Measurements from ENCODE around the gene THADA.

DNA sequence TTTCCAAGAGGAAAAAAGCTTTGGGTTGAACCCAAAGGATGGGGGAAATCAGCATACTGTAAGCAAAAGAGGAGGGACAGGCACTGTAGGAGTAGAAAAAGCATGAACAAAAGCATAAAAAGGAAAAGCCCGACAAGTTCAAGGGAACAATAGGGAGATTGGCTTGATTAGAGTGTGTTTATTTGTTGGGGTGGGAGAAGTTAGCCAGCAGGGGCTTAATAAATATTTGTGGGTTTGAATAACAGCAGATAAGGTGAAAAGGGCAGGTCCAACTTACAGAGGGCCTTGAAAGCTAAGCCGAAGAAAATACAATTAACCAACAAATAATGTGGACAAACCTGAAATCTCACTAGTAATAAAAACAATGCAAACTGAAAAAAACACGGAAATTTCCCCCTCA lies 126.7 kb downstream of the THADA start:
- TF ChIP-seq POLR2AphosphoS5 (IDR thresholded peaks at IDR 0.05; ENCODE audit: insufficient read depth, low read depth, low read length) (no peak), MYC (IDR thresholded peaks at IDR 0.05; ENCODE audit: low read depth, low read length) (no peak)
- TF ChIP-seq, protein P1, sequence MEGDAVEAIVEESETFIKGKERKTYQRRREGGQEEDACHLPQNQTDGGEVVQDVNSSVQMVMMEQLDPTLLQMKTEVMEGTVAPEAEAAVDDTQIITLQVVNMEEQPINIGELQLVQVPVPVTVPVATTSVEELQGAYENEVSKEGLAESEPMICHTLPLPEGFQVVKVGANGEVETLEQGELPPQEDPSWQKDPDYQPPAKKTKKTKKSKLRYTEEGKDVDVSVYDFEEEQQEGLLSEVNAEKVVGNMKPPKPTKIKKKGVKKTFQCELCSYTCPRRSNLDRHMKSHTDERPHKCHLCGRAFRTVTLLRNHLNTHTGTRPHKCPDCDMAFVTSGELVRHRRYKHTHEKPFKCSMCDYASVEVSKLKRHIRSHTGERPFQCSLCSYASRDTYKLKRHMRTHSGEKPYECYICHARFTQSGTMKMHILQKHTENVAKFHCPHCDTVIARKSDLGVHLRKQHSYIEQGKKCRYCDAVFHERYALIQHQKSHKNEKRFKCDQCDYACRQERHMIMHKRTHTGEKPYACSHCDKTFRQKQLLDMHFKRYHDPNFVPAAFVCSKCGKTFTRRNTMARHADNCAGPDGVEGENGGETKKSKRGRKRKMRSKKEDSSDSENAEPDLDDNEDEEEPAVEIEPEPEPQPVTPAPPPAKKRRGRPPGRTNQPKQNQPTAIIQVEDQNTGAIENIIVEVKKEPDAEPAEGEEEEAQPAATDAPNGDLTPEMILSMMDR (IDR thresholded peaks at IDR 0.05; ENCODE audit: extremely low read depth in 1 of 2, insufficient read depth in 1 of 2, low read depth in 1 of 2, low read length in 2 of 2) = no peak

Data from endothelial cell of umbilical vein (primary cell).